Epithelial cell of prostate (primary cell): Measurements from ENCODE around the gene GNA14.
"Not testable (repeated sequence)": the region's sequence is repeated elsewhere in the genome, so short reads cannot be mapped to it uniquely, and the experiment has no call there.

Source experiments
- DNase-seq: peaks from one replicate; pipeline ENCODE4 v3.0.0-alpha.2; 2011; ENCODE audit warnings: low read depth, low spot score
- H3K27ac ChIP-seq: fragments of 450-650 bp; 2 replicates; pipeline ENCODE4 v1.5.1; 2017; ENCODE audit warnings: mild to moderate bottlenecking

Gene GNA14

DNA sequence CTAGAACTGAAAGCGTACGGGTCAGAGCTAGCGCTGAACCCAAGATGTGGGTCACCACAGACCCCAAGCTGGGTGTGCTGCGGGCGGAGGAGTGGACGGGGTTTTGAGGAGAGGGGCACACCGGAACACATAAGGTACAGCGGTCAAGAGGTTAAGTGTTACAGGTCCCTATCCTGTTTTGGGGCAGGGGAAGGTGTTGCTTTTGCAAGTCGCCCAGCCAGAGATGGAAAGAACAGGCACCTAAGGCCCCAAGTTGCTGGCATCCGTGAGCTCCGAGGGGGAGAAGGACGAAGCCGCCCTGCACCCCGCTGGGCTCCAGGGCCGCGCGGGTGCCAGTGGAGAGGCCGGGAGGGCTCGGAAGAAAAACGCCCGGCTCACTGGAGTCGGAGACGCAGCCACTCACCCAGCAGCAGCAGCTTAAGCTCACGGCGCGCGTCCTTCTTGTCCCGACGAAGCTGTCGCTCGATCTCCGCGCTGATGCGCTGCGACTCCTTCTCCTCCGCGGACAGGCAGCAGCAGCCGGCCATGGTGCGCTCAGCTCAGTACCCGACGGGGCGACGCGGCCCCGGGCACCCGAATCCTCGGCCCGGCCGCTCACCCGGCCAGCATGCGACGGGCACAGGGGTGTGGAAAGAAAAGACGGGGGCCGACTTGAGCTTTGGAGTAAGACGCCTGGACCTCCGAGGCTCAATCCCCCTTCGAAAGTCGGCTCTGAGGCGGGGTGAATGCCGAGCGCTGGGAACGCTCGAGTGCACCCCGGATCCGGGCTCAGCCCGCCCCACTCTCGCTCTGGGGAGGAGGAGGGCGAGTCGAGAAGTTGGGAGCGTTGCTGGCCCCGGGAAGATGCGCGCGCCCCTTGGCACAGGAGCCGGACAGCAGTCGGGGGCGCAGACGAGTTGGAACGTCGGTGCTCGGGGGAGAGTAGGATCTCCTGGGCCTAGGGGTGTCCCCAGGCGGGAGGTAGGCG lies 572 bp downstream of the GNA14 start:
- DNase-seq = no peak
- no peak overlapping the region for H3K27ac ChIP-seq

DNA sequence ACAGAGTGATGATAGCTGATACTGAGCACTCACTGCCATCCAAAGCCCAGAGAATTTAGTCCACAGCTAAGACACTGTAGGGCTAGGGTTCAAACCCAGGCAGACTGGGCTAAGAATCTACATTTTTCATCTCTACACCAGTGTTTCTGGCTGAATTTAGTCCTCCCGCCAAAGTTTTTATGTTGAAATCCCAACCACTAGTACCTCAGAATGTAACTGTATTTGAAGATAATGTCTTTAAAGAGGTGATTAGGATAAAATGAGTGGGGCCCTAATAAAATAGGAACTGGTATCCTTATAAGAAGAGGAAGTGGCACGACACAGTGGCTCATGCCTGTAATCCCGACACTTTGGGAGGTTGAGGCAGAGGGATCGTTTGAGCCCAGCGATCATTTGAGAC lies 4.3 kb downstream of the GNA14 start:
- no peak overlapping the region for H3K27ac ChIP-seq
- no peak for DNase-seq

DNA sequence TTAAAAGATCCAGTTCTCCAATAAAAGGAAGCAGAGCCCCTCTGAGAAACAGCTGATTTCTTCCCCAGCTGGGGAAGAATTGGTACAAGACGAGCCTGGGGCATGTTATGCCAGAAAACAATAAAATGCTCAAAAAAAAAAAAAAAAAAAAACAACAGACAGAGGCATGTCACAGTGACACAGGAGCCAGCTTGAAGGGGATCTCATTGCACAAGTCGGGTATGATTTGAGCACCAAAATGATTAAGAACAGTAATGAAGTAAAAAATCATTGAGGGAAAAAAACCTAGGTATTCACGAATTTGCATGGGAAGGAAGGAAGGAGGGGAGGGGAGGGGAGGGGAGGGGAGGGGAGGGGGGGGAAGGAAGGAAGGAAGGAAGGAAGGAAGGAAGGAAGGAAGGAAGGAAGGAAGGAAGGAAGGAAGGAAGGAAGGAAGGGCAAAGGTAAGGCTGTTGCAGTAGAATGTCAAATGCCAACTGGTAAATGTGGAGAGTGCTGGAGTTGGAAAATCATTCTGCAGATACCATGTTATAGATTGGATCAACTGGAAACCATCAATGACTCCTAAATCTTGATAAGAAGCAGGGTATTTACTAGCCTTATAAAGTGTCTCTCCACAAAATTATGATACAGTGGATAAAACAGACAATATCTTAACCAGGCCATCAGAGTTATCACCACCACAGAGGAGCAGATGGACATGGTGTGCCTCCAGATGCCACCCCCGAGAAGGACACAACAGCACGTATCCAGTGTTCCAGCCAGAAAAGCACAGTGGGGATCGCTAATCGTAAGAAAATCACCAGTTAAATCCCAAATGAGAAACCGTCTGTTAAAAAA lies 7.2 kb downstream of the GNA14 start:
- DNase-seq = no peak
- no peak overlapping the region for H3K27ac ChIP-seq

DNA sequence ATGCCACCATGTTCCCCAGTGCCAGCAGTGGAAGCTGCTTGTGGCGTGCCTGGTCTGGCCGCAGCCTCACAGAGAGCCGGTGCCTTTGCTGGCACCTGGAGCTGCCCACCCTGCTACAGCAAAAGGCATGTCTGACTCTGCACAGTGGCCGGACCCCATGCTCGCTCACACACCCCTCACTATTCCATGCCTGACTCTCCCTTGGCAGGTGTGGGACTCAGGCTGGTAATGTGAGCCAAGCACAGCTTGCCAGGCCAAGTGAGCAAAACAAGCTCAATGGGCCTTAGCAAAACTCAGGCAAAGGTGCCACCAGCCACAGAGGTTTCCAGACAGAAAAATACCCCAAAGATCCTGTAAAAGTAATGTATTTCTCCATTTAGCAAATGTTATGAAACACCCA lies 15.5 kb downstream of the GNA14 start:
- no peak overlapping the region for H3K27ac ChIP-seq
- DNase-seq = no peak

DNA sequence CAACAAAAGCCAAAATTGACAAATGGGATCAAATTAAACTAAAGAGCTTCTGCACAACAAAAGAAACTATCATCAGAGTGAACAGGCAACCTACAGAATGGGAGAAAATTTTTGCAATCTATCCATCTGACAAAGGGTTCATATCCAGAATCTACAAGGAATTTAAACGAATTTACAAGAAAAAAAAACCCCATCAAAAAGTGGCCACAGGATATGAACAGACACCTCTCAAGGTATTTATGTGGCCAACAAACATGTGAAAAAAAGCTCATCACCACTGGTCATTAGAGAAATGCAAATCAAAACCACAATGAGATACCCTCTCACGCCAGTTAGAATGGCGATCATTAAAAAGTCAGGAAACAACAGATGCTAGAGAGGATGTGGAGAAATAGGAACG lies 19.3 kb downstream of the GNA14 start:
- not testable (repeated sequence) for H3K27ac ChIP-seq, DNase-seq

DNA sequence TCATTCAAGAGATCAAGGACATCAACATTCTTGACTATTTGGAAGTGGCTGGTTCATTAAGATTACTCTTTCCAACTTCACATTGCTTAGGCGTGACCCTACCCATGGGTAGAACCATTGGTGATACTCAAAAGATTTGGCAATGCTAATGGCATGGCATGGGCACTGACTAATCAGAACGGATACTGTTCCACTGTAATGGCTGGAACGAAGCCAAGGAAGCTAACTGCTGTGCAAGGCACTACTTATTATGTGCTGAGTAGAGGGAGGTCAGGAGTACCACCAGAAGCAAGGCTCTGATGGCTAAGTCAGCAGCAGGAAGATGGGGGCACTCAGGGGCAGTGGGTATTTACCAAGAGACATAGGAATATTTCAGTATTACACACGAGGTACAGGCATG lies 31.9 kb downstream of the GNA14 start:
- no peak overlapping the region for H3K27ac ChIP-seq
- no peak for DNase-seq

DNA sequence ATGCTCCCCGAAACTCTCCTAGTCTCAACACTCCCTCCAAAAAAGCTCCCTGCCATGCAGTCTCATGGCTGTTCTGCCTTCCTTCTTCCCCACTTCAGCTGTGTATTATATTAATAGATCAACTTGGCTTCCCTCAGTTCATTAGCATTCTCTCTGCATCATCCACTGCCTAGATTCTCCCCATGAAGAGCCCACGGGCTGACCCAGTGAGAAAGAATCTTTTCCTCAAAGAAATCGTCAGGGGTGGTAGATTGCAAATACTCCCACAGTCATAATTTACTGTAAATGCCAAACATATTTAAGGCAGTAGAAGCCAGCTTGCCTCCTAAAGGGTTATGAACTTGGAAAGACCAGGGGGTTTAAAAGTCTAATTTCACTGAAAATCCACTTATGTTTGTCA lies 33.5 kb downstream of the GNA14 start:
- DNase-seq = no peak
- no peak overlapping the region for H3K27ac ChIP-seq

DNA sequence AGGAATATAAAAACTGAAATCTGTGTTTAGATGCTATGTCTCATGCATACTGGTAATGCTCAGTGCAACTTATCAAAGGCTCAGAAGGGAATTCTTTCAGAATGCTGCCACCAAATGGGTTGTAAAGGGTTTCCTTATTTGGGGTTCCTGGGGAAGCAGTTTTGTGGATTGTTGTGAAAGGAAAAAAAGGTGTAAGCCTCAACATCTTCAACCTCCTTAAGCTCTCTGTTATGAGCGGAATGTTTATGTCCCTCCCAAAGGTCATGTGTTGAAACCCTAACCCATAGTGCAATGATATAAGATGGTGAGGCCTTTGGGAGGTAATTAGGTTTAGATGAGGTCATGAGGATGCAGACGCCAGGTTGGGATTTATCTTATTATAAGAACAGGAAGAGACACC lies 41.6 kb downstream of the GNA14 start:
- DNase-seq = no peak
- H3K27ac ChIP-seq = no peak overlapping the region

DNA sequence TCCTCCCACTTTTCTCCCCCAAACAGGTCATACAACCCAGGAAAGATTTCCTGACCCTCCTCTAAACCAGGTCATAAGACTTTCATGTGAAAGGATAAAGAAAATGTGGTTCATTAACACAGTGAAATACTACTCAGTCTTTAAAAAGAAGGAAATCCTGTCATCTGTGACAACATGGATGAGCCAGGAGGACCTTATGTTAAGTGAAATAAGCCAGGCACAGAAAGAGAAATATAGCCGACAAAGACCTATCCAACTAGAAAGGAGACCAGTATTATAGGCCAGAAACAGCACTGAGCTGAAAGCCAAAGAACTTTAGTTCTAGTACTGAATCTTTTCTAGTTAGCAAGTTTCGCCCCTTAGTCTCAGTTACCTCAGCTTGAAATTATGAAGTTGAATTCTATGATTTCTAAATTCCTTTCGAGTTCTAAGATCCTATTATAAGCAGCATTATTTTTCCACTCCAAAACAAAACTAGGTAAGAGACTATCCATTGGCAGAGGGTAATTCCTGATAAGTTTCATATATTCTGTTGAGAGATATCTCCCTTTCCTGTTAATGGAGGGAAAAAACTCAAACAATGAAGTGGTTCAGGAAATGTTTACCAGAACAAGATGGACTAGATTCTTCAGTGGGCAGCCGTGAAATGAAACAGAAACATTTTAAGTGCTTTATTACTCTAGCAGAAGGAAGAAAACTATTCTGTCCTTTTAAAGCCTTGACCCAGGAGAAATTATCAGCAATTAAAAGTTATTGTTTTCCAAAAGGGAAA lies 42.5 kb downstream of the GNA14 start:
- DNase-seq = no peak
- H3K27ac ChIP-seq = no peak overlapping the region

DNA sequence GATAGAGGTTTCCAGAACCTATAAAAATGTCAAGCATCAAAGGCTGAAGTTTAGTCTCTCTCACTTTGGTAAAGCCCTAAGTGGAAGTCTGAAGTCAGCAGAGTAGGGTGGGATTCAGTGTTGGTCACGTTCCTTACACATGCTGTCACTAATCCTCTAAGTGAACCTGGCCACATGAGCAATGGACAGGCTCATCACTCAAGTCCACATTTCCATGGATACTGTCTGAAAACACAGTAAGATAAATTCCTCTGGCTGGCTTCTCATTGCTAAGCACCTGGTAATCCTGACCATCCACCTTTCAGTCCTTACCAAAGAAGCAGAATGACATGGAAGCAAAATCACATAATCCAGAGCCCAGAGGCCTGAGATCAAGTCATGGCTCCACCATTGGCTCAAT lies 43.8 kb downstream of the GNA14 start:
- no peak overlapping the region for H3K27ac ChIP-seq
- DNase-seq = no peak

DNA sequence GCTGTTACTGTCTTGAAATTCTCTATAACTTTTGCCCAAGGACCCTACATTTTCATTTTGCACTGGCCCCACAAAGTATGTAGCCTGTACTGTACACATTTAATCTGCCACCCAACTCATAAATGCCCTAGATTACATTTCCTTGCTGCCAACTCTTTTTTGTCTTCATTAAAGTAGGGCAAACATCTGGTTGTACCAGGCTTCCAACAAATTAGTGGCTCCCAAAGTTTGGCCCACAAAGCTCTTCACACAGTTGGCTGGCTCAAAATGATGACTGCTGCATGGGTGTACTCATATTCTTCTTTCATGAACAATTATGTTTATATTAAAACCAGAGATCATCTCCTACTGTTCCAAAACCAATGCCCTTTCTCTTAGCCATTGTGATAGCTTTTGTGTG lies 45.3 kb downstream of the GNA14 start:
- no peak overlapping the region for H3K27ac ChIP-seq

DNA sequence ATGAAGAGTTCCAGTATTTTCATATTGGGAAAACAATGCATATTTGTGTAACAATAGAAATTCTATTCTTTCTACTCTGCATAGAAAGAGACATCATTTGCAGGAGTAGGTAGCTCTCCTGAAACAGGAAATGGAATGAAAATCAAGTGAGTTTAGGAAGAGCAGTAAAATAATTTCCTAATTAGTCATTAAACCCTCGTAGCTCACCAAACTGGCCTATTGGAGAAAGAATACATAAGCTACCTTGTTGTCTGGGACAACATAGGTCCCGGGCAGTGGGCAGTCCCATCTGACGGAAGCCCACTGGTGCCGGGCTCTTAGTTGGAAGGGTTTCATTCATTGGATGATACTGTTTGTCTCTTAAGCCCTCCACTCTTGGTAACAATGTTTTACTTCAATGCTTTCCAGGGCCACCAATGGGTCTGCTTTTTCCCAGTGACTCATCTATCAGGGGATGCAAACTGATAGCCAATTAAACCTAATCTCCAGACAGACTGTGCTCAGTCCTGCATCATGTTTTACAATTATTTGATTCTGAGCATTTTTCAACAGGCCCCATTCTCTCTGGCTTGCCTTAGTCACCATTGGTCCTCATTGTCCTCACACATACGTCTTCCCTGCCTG lies 46.5 kb downstream of the GNA14 start:
- no peak overlapping the region for H3K27ac ChIP-seq
- DNase-seq = no peak

More for the DNA sequence above, 45.3 kb downstream of the GNA14 start:
- no peak for DNase-seq

DNA sequence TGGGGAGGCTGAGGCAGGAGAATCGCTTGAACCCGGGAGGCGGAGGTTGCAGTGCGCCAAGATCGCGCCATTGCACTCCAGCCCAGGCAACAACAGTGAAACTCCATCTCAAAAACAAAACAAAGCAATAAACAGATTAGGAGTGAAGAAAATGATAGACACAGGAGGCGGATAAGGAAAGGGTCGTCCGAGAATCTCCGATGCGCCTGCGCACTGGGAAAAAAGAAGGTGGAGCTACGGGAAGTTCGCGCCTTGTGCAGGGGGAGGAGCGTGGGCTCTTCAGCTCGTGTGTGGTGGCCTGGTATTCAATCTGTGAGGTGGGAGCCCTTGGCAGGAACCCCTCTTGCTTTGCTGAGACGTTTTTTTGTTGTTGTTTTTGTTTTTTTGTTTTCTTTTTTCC lies 47.3 kb downstream of the GNA14 start:
- DNase-seq = no peak
- H3K27ac ChIP-seq = no peak overlapping the region

DNA sequence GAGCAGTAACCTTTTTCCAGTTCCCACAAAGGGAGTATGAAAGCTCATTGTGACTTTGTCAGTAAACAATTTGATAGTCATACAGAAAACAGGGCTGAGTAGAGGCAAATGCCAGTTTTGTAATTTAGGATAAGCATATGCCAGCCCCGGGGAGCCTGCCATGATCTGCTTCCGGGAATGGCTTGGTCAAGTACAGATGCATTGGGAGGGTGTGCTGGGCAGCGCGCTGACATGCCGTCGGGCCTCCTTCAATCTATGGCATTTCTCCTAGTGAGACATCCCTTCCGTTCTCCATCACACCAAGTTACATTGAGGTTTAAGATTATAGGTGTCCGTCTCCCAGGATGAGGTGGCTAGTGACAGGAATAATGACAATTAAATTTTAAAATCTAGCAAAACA lies 48.6 kb downstream of the GNA14 start:
- no peak for DNase-seq
- H3K27ac ChIP-seq = no peak overlapping the region

DNA sequence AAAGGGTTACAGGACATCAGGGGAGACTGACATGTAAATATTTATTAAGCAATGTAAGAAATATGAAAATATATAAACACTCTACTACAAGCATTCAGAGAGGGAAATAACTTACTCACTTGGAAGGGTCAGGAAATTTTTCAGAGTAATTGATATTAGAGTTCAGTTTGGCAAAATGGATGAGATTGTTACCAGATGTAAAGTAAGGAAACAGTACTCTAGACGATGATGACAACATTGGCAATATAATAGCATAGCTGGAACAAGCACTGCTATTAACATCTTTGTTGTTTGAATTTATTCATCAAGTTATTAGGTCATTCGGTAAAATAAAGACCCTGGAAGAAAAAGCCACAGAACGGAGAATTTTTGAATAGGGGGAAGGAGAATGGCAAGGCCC lies 49.1 kb downstream of the GNA14 start:
- DNase-seq = no peak
- no peak overlapping the region for H3K27ac ChIP-seq

DNA sequence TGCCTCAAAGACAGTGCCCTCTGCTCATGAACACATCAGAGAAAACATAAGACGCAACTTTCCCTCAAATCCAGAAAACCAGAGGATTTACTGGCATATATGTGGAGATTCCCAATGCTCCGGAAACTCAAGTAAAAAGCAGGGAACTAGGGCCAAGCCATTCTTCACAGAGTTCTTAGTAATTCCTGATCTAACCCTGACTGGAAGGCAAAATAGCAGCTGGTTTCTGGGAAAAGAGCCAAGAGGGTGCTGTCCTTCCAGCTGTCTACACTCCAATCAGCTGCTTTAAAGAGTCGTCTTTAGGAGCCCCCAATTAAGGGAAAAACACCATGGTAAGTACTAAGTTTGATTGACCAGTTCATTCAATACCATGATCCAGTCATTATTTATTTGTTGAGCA lies 49.6 kb downstream of the GNA14 start:
- no peak for DNase-seq
- H3K27ac ChIP-seq = no peak overlapping the region

DNA sequence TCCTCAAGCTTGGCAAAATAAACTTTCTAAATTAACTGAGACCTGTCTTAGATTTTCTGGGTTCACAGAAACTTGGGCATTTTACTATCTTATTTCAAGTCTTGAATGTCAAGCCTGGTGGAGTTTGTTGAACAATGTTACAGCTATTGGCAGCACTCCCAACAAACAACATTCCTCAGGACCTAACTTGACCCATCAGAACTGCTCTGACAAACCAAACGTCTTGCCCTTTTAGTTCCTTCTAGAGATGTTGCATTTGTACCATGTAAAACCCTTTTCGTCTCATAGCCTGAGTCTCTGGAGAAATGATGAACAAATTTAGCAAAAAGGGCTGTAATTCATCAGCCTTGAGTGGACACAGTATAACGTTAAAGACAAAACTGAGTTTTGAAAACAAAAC lies 51.1 kb downstream of the GNA14 start:
- H3K27ac ChIP-seq = no peak overlapping the region
- DNase-seq = no peak

DNA sequence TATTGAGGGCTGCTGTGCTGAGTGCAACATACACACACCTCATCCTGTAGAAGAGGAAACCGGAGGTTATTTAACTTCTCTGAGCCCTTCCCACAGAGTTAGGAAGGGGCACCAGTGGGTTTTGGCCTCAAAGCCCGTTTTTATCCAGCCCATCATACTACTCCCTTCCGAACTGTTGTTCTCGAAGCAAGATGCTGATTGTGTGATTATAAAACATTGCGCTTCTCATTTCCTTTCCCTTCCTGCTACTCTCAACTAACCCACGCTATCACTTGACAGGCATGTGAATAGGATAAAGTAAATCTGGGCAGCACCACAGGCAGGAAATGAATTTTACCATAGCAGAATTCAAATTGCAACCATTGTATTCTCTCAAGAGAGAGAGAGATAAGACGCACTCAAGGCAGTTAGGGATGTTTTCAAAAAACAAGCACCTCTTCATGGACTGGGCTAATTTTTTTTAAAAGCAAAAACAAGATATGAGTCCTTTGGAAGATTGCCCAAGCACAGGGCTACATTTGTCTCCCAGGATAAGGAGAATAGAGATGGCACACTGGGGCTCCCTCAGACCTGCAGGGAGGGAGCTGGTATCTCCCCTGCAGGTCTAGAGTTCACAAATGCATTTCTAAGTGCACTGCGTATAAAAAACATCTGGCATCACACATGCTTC lies 52.6 kb downstream of the GNA14 start:
- H3K27ac ChIP-seq = no peak overlapping the region

DNA sequence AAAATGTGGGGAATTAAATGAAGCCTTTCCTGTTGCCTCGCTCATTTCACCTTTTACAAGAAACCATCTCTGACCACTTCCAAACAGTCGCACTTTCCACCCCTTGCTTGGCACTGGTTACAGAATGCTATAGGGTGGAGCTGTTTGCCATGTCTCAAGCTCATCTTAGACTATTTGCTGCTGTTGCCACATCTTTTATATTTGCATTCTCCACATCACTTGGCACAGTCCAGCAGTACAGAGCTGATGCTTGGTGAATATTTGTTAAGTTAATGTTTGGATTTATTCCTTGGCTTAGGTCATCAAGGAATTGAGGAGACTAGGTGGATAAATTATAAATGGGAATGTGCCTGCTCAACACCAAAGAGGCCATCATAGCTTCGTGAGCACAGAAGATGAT lies 53.2 kb downstream of the GNA14 start:
- DNase-seq = no peak
- H3K27ac ChIP-seq = no peak overlapping the region

More for the DNA sequence above, 52.6 kb downstream of the GNA14 start:
- DNase-seq = no peak

DNA sequence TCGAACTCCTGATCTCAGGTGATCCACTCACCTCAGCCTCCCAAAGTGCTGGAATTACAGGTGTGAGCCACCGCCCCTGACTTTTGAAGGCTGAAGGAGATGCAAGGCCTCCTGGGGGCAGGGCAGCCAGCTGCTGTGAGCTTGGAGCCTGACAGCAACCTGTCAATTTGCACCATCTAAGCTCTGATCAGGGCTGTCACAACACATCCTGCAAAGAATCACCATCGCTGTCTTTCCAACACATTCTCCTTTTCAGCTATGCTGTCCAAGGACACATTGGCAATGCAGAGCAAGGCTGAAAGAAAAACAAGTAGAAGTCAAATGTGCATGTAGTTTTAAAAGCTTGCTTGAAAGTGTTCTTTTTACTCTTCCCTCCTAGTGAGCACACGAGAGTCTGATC lies 54.6 kb downstream of the GNA14 start:
- DNase-seq = no peak
- no peak overlapping the region for H3K27ac ChIP-seq
